ENCODE data around the gene PRB4.
"Not testable (repeated sequence)": the region's sequence is repeated elsewhere in the genome, so short reads cannot be mapped to it uniquely, and the experiment has no call there.

The PRB4 gene
- 0 reads per million in 2 donors for total RNA-seq

DNA sequence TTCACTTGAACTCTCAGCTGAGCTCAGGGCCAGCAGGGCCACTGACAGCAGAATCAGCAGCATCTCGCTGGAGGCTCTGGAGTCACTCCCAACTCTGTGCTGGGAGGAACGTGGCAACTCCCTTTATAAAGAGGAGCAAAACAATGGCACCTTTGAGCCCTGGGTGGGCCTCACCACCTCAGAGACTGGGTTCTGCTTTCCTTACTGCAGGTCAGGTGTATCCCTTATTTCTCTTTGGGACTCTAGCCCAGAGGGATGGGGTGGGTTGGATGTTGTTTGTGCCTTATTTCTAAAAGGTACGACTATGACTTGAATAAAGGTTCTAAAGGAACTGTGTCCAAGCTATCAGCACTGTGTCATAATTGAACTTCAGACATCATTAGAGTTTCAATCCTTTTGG lies at the start of gene PRB4:
Gene PRB4 (minus strand): TSS at position 101 of the 400 bp plus-strand sequence. CDS start 38 bp downstream, at position 63.
- no peak for DNase-seq

DNA sequence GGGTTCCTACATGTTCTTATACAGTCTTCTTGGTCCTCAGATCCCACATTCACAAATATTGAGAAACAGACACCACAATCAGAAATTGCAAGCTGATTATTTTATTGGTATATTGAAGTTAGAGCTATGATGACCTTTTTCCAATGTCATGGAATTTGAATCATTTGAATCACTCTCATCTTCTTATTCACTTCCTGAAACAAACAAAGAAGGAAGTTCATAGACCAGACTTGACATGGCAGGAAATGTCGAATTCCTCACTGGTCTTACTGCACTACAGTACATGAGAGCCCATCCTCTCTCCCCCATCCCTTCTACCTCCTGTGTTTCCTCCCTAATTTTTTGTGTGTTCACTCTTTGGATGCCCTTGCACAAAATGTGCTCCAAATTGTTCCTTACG lies 41.5 kb upstream of the PRB4 start:
- not testable (repeated sequence) for DNase-seq

DNA sequence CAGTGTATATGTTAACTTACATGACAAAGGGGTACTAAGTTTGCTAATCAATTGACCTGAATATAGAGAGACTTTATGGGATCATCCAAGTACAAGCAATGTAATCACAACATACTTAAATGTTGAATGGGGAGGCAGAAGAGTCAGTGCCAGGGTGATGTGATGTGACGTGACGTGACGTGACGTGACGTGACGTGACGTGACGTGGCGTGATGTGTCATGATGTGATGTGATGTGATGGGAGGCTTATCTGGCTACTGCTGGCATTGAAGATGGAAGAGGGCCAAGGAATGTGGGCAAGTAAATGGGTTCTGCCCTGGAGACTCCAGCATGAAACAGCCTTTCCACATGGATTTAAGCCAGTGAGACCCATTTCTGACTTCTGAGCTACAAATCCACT lies 38.2 kb upstream of the PRB4 start:
- DNase-seq, result no peak

DNA sequence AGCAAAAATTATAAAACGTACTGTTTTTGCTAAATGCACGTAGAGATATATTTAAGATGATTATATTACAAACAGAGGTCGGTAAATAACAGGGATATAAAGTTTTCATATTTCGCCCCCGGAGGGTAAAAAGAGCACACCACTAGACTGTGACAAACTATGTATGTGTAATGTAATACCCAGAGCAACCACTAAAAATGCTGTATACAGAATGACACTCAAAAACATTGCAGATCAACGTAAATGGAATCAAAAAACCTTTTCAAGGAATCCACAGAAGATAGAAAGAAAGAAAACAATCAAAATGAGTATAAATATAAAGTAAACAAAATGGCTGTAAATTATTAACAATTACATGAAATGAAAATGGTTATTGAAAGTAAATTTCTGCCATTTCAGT lies 37.6 kb upstream of the PRB4 start:
- no peak for DNase-seq

DNA sequence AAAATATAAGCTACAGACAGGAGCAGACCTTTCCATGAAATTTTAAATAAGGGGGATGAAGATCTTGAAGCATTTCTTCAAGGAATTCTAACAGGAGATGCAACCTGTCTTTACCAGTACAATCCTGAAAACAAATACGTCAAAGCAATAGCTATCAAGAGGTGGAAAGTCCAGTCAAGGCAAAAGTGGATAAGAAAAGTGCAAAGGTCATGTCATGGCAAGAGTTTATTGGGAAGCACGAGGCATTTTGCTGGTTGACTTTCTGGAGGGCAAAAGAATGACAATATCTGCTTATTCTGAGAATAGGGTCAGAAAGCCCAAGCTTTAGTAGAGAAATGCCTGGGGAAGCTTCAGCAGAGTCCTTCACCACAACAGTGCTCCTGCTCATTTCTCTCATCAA lies 34.3 kb upstream of the PRB4 start:
- DNase-seq, result no peak

DNA sequence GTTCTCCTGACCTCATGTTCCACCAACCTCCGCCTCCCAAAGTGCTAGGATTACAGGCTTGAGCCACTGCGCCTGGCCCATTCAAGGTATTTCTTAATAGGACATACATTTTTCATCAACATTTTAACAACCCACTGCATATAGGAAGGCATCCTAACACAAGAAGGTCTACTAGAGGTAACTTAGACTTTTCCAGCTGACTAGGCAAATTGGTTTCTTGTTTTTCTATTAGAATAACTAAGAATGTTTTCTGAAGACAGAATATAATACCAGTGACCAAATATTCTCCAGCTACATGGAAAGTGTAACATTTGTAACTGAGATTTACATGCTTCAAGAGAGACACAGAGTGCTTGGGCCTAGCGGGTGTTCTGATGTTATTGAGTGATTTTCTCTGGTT lies 14.2 kb upstream of the PRB4 start:
- no peak for DNase-seq

DNA sequence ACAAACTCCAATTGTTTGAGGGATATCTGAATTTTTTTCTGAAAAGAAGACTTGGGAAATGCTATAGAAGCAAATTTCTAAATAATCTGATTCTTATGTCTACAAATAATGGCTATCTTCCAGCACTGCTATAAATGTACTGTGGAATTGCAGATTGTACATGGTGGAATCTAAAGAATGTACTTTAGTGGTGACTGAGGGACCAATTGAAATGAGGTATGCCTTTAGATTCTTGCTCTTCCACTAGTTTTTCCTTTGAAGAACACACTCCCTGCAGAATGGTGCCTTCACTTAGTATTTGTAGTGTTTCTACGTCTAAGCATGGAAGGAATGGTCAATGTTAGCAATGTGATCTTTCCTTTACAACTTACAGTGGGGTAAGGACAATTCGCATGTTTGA lies 11.7 kb upstream of the PRB4 start:
- DNase-seq, result no peak

DNA sequence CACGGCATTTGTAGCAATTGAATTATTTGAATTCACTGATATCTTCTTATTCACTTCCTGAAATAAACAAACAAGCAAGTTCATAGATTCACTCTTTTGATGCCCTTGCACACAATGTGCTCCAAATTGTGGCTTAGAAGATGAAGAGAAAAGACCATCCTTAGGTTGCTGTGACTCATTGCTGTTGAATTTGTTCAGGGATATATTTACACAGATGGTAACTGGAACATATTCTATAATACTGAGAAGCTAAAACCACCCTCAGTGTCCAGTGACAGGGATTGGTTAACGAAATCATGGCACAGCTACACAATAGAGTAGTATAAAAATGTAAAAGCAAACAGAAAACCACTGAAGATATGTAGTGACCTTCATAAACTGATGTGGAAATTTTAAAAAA lies 3.1 kb downstream of the PRB4 start:
- DNase-seq, result no peak

DNA sequence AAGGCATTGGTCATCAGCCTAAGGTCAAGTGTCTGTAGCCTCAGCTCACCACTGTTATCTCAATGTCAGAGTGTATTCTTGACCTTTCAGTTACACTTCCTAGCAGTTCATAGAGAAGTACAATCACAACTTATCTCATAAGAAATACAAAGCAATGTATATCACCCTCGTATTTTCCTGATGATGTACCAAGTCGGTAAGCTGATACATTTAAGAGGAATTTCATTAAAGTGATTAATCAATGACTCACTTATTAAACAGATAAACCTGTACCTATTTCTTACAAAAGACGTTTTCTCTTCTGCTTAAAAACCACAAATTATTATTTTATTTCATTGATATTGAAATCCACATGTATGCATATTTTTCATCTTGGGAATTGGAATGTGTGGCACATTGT lies 36.8 kb downstream of the PRB4 start:
- DNase-seq, result no peak

DNA sequence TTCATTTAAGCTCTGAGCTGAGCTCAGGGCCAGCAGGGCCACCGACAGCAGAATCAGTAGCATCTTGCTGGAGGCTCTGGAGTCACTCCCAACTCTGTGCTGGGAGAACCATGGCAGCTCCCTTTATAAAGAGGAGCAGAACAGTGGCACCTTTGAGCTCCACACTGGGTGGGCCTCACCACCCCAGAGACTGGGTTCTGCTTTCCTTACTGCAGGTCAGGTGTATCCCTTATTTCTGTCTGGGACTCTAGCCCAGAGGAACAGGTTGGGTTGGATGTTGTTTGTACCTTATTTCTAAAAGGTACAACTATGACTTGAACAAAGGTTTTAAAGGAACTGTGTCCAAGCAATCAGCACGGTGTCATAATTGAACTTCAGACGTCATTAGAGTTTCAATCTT lies 40.6 kb downstream of the PRB4 start, which contains the start of gene PRB3:
Gene PRB3 (minus strand): TSS at position 101 of the 400 bp plus-strand sequence. CDS start 38 bp downstream, at position 63.
- no peak for DNase-seq

DNA sequence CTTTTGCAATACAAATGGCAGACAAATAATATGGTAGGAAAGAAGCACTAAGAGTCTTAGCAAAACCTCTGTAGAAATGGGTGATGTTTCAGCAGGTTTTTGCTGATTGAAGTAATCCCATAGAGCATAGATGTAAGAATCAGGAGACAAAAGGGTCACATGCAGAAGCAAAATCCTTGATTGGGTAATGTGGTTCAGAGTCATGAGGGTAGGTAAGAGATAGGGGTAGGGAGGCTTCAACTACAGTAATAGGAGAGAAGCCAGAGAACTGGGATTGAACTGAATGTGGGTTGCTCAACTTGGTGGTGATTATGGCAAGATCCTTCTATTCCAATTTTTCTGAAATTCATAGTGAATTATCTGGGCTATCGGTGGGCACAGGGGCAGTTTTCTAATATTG lies 45.7 kb downstream of the PRB4 start:
- DNase-seq, result no peak
